ENCODE measurements around the gene LAMC3.
"Not testable (repeated sequence)": the region's sequence is repeated elsewhere in the genome, so short reads cannot be mapped to it uniquely, and the experiment has no call there.

The LAMC3 gene

DNA sequence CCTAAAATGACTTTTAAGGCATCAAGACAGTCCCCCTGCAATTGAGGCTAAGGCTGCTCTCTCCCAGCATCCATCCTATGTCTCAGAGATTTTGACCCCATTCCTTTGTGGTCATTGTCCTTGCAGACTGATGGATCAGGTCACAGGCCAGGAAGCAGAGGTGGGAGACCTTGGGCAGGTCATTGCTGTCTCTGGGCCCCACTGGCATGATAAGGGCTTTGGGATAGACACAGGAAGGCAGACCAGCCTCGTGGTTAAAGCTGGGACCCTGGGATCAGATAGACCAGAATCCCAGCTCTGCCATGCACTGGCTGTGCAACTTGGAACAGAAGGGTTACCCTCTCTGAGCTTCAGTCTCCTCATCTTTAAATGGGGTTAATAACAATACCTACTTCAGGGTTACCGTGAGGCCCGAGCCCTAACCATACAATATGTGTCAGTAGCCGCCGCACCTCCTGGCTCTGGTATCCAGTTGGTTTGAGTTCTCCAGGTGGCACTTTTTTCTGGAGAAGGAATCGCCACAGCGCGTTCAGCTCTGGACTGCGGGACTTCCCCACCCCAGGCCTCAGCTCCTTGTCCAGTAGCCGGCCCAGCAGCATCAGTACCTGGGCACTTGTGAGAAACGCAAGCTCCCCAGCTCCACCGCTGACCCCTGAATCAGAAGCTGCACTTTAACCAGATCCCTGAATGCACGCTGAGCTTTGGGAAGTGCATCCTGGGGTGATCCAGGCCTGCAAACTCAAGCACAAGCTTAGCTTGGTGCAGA is 21.4 kb downstream of the LAMC3 start:
- TF ChIP-seq, protein P1, sequence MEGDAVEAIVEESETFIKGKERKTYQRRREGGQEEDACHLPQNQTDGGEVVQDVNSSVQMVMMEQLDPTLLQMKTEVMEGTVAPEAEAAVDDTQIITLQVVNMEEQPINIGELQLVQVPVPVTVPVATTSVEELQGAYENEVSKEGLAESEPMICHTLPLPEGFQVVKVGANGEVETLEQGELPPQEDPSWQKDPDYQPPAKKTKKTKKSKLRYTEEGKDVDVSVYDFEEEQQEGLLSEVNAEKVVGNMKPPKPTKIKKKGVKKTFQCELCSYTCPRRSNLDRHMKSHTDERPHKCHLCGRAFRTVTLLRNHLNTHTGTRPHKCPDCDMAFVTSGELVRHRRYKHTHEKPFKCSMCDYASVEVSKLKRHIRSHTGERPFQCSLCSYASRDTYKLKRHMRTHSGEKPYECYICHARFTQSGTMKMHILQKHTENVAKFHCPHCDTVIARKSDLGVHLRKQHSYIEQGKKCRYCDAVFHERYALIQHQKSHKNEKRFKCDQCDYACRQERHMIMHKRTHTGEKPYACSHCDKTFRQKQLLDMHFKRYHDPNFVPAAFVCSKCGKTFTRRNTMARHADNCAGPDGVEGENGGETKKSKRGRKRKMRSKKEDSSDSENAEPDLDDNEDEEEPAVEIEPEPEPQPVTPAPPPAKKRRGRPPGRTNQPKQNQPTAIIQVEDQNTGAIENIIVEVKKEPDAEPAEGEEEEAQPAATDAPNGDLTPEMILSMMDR (IDR thresholded peaks at IDR 0.05; ENCODE audit: borderline replicate concordance, control extremely low read depth, extremely low read depth, insufficient read depth, missing control alignments): no peak
- in situ Hi-C loops (cut with MboI; ENCODE audit: low sequenced_read_pairs, unreplicated experiment): no loop called here
- DNase-seq (ENCODE audit: low spot score): no peak

DNA sequence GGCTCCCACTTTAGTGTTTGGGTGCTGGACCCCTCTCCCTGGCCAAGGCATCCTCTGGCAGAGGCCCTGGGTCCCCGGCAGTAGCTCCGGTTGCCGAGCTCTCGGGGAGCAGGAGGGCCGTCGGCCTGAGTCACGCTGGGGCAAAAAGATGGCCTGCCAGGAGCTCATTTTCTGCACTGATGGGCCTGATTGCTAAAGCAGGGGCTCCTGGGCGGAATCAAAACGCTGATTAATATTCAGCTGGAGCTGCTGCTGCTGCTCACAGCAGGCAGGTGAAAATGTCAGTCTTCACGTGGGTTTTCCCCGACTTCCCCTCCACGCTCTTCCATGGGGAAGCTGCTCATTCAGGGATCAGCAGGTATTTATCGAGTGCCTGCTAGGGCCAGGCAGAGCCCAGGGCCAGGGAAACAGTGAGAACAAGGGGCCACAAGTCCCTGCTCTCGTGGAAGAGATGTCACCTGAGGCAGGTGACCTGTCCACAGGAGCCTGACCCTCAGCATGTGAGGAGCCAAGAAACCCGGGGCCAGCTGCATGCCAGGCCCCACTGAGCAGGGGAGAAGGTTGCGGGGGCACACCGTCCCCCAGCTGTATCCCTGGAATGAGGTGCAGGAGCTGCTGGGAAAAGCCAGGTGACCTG is 22.1 kb downstream of the LAMC3 start:
- in situ Hi-C loops (cut with MboI; ENCODE audit: low sequenced_read_pairs, unreplicated experiment): no loop called here
- no peak for DNase-seq (ENCODE audit: low spot score)
- TF ChIP-seq, protein P1 (IDR thresholded peaks at IDR 0.05; ENCODE audit: borderline replicate concordance, control extremely low read depth, extremely low read depth, insufficient read depth, missing control alignments): no peak

DNA sequence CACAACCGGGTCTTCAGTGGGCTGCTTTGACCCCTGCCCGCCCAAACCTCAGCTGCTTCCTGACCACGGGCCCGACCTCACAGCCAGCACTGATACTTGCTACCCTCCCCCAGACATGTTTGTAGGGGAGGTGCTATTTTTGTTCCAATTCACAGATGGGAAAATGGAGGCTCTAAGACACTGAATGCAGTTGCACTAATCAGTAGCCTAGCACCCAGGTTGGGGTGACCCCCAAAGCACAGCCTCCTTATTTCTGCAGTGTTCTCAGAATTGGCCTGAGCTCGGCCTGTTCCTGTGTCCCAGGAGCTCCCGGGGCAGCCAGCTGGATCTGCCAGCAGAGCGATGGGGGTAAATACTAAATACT is 22.6 kb downstream of the LAMC3 start:
- TF ChIP-seq, protein P1 (IDR thresholded peaks at IDR 0.05; ENCODE audit: borderline replicate concordance, control extremely low read depth, extremely low read depth, insufficient read depth, missing control alignments): no peak
- in situ Hi-C loops (cut with MboI; ENCODE audit: low sequenced_read_pairs, unreplicated experiment): no loop called here
- no peak for DNase-seq (ENCODE audit: low spot score)

DNA sequence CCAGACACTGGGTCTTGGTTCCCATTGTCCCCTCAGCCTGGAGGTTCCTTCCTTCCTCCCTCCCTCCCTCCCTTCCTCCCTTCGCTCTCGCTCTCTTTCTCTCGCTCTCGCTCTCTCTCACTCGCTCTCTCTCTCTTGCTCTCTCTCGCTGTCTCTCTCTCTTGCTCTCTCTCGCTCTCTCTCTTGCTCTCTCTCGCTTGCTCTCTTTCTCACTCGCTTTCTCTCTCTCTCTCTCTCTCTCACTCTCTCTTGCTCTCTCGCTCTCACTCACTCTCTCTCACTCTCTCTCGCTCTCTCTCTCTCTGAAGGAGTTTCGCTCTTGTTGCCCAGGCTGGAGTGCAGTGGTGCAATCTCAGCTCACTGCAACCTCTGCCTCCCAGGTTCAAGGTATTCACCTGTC is 23.4 kb downstream of the LAMC3 start:
- TF ChIP-seq, protein P1 (IDR thresholded peaks at IDR 0.05; ENCODE audit: borderline replicate concordance, control extremely low read depth, extremely low read depth, insufficient read depth, missing control alignments): no peak
- DNase-seq (ENCODE audit: low spot score): no peak
- in situ Hi-C loops (cut with MboI; ENCODE audit: low sequenced_read_pairs, unreplicated experiment): no loop called here

DNA sequence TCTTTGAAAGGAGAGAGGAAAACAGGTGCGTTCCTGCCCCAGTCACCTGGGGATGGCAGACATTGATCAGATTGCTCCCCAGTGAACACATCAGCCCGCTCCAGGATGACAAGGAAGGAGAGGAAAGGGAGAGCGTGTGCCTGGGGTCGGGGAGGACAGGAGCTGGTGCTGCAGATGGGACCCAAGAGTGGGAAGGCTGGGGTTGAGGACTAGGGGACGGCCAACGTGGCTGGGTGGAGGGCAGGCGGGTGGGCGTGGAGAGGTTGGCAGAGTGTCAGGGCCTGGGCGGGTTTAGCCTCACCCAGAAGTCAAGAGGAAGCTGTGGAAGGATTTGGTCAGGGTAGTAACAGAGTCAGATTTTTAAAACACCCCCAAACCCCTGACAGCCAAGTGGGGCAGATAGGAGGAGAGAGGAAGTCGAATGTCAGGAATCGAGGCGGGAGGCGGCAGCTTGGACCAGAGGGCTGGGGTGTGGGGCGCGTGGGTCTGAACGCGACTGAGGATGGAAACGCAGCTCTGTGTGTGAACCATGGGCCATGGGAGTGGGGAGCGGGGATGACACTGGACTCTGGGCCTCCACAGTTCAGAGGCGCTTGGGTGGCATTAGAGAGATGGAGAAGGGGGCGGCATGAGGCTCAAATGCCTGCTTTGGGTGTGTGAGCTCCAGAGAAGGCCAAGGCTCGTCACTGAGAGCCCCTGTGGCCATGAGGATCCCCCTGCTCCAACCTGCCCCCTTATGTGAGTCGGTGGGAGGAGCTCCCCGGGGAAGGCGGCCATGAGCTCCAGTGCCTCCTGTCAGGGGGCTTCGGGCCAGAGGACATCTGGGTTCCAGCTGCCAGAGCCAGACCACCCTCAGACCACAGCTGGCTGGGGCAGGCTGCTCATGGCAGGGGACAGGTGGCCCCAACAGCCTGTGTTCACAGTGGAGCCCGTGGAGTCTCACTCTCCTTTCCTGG is 24.6 kb downstream of the LAMC3 start:
- TF ChIP-seq, protein P1 (IDR thresholded peaks at IDR 0.05; ENCODE audit: borderline replicate concordance, control extremely low read depth, extremely low read depth, insufficient read depth, missing control alignments): no peak
- no peak for DNase-seq (ENCODE audit: low spot score)
- in situ Hi-C loops (cut with MboI; ENCODE audit: low sequenced_read_pairs, unreplicated experiment): no loop called here

DNA sequence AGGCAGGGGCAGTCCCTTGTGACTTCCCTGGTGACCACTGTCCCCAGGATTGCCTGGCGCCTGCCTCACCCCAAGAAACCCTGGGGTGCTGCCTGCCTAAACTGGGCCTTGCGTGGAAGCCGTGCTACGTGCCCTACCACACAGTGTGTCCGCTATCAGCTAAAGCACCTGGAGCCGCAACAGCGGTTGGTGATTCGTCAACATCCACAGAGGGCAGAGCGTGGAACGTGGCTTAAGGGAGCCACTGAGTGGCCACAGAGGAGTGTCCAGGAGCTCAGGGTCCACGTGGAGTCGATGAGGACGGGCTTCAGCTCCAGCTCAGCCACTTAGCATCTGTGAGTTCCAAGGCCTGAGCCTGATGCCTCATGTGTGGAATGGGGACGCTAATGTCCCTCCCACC is 25.3 kb downstream of the LAMC3 start:
- TF ChIP-seq, protein P1 (IDR thresholded peaks at IDR 0.05; ENCODE audit: borderline replicate concordance, control extremely low read depth, extremely low read depth, insufficient read depth, missing control alignments): no peak
- no peak for DNase-seq (ENCODE audit: low spot score)
- in situ Hi-C loops (cut with MboI; ENCODE audit: low sequenced_read_pairs, unreplicated experiment): no loop called here

DNA sequence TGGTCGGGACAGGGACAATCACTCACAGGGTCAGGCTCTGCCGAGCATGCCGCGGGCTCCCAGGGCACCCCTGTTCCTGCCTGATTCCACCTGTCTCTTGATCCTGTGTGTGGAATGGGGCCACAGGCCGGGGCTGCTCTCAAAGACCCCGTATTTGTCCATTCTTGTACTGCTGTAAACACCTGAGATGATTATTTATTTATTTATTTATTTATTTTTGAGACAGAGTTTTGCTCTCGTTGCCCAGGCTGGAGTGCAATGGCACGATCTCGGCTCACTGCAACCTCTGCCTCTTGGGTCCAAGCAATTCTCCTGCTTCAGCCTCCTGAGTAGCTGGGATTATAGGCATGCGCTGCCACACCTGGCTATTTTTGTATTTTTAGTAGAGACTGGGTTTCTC is 25.8 kb downstream of the LAMC3 start:
- not testable (repeated sequence) for DNase-seq (ENCODE audit: low spot score)

More for the DNA sequence above, 25.8 kb downstream of the LAMC3 start:
- in situ Hi-C loops (cut with MboI; ENCODE audit: low sequenced_read_pairs, unreplicated experiment): not testable (repeated sequence)
